Body of pancreas (tissue), 4 donors: ENCODE measurements around the gene ARFRP1. TPM values are rescaled to one million over a fixed set of nuclear protein-coding genes. Genes with fewer than 3 reads are reported as not detected.
A peak's percentile ranks its signal among the peaks of the same experiment; 100 is the strongest.

Source experiments
- ATAC-seq: fragments of 150-250 bp; one replicate; pipeline ENCODE4 v1.9.1; 2016
- DNase-seq, 4 donors: peaks; one replicate each; pipeline ENCODE4 v3.0.0-alpha.2; 2019
- H3K27ac ChIP-seq, 4 donors: fragments of 200-600 bp; sonication (generic); 1 replicate in 3 of 4; 2 replicates in 1 of 4; pipeline versions ENCODE4 v1.5.1 to v1.6.1; 2016 to 2019; ENCODE audit warnings: mild to moderate bottlenecking in 1 of 4, mixed read lengths in 1 of 4, moderate library complexity in 1 of 4
- H3K27me3 ChIP-seq, 2 donors: fragments of 200-600 bp; sonication (generic); one replicate each; pipeline ENCODE4 v1.6.0; 2016; ENCODE audit warnings: mild to moderate bottlenecking in 1 of 2
- H3K36me3 ChIP-seq, 2 donors: fragments of 200-600 bp; sonication (generic); replicated peaks in 1 of 2; 2 replicates each; pipeline ENCODE4 v1.5.1; 2016; ENCODE audit warnings: low read depth in 2 of 2; ENCODE audit not compliant: insufficient read depth in 1 of 2
- H3K4me1 ChIP-seq: fragments of 200-600 bp; sonication (generic); one replicate; pipeline ENCODE4 v1.6.0; 2016
- H3K4me3 ChIP-seq, 2 donors: fragments of 200-600 bp; sonication (generic); 1 replicate in 1 of 2; 2 replicates in 1 of 2; pipeline ENCODE4 v1.5.1; 2016 to 2019
- H3K9me3 ChIP-seq, 3 donors: fragments of 200-600 bp; sonication (generic); 1 replicate in 2 of 3; 2 replicates in 1 of 3; pipeline ENCODE4 v1.5.1; 2016
- CTCF ChIP-seq, 7 experiments: fragments of 450-650 bp in 4 of 7; fragments of 200-600 bp in 3 of 7; sonication (generic) in 3 of 7; IDR thresholded peaks; one replicate each; pipeline ENCODE4 v1.5.1; 2016 to 2019; ENCODE audit warnings: antibody characterized with exemption in 7 of 7
- POLR2A ChIP-seq, 3 donors: fragments of 450-650 bp; IDR thresholded peaks; one replicate each; pipeline ENCODE4 v1.6.1; 2016; ENCODE audit warnings: antibody characterized with exemption in 3 of 3, mild to moderate bottlenecking in 2 of 3
- WGBS, 2 donors: methylation state at CpG; one replicate each; pipeline ENCODE4 v1.1.5; 2017; 5-methylcytosine and 5-hydroxymethylcytosine counted together
- intact Hi-C: fragments of 100-400 bp; cut with DNase I; formaldehyde crosslinking; loops from one replicate; pipeline ENCODE4 v1.15.1; 2023
- total RNA-seq, 2 donors: library from RNA; depleted of rRNA; stranded (reverse); fragments of >200 nt; gene quantifications; one replicate each; pipeline ENCODE4 v1.1.0, GENCODE V29; 2016

The ARFRP1 gene
- total RNA-seq, 2 donors from 2014 or later = 22.6 to 23.4 TPM

- intact Hi-C loops = loop anchor here (10.0 kb wide), 1 partner anchor 75 kb away; the partner anchor contains the start of genes LIME1 and SLC2A4RG
- H3K4me1 ChIP-seq = peaks cover 24% of the 10 kb centered on the region
- H3K27ac ChIP-seq = no peak overlapping the region
- DNase-seq = no peak
- ATAC-seq = no peak
- no peaks in the 10 kb centered on the region for H3K9me3 ChIP-seq
- H3K27me3 ChIP-seq = no peaks in the 10 kb centered on the region
- TF ChIP-seq POLR2A (IDR thresholded peaks at IDR 0.05) (no peak), CTCF (IDR thresholded peaks at IDR 0.05) (no peak)
- no peak overlapping the region for H3K4me3 ChIP-seq
- H3K36me3 ChIP-seq = peaks cover 0 to 1% of the 10 kb centered on the region in 2 donors
- WGBS, 2 donors = 40 to 63% methylated on average over 11 to 13 of the region's 13 CpGs
Measured at GRCh38 chr20:63659370-63659769, 48.4 kb downstream of the ARFRP1 start.

- 0 to 2% methylated on average over 16 to 25 of the region's 25 CpGs for WGBS, 2 donors
- peaks cover 0 to 1% of the 10 kb centered on the region in 2 donors for H3K36me3 ChIP-seq
- ATAC-seq = no peak
- H3K9me3 ChIP-seq = no peaks in the 10 kb centered on the region
- intact Hi-C loops = loop anchor here (10.0 kb wide), 1 partner anchor 76 kb away; the partner anchor contains the start of genes LIME1 and SLC2A4RG
- TF ChIP-seq CTCF (IDR thresholded peaks at IDR 0.05) (no peak), POLR2A (IDR thresholded peaks at IDR 0.05) (no peak)
- peaks cover 27% of the 10 kb centered on the region for H3K4me1 ChIP-seq
- H3K27me3 ChIP-seq = no peaks in the 10 kb centered on the region
- peak overlapping the region; percentile 39 to 70 for H3K4me3 ChIP-seq
- DNase-seq = peak in 2 of 4 donors; percentile 24 to 34
- H3K27ac ChIP-seq = peak overlapping the region; percentile 65 to 86 (median 75)
Measured at GRCh38 chr20:63658749-63659187, 49.0 kb downstream of the ARFRP1 start.

- Histone ChIP-seq H3K36me3 (peaks cover 0 to 1% of the 10 kb centered on the region in 2 donors), H3K4me3 (peak within 1 kb of the TSS; percentile 39 to 70), H3K4me1 (peaks cover 31% of the 10 kb centered on the region), H3K27ac (peak within 1 kb of the TSS; percentile 65 to 86 (median 75)), H3K9me3 (no peaks in the 10 kb centered on the region), H3K27me3 (no peaks in the 10 kb centered on the region)
- peak in 2 of 3 donors; percentile 56 to 57 for TF ChIP-seq POLR2A (IDR thresholded peaks at IDR 0.05)
- peak in 3 of 7 experiments; percentile 27 to 40 (median 35) for TF ChIP-seq CTCF (IDR thresholded peaks at IDR 0.05)
- peak; percentile 87 to 91 (median 90) for DNase-seq
- intact Hi-C loops = loop anchor here (10.0 kb wide), 1 partner anchor 77 kb away; the partner anchor contains the start of genes LIME1 and SLC2A4RG
- ATAC-seq = peak; percentile 93
- 0 to 4% methylated on average over 5 to 62 of the region's 73 CpGs for WGBS, 2 donors
Measured at GRCh38 chr20:63657937-63658748, 49.6 kb downstream of the ARFRP1 start, which contains the start of gene RTEL1. Gene RTEL1 (plus strand): TSS chr20:63658312. CDS start chr20:63659403, 1,091 bp downstream.

- peaks cover 35% of the 10 kb centered on the region for H3K4me1 ChIP-seq
- DNase-seq (no peak), ATAC-seq (no peak)
- intact Hi-C loops = loop anchor here (10.0 kb wide), 1 partner anchor 77 kb away; the partner anchor contains the start of genes LIME1 and SLC2A4RG
- H3K27me3 ChIP-seq = no peaks in the 10 kb centered on the region
- H3K36me3 ChIP-seq = peaks cover 0 to 1% of the 10 kb centered on the region in 2 donors
- H3K4me3 ChIP-seq = peak overlapping the region in 1 of 2 donors; percentile 70
- WGBS, 2 donors = 43 to 62% methylated on average over 8 to 31 of the region's 31 CpGs
- no peaks in the 10 kb centered on the region for H3K9me3 ChIP-seq
- peak overlapping the region in 3 of 4 donors; percentile 65 to 86 (median 82) for H3K27ac ChIP-seq
- TF ChIP-seq POLR2A (IDR thresholded peaks at IDR 0.05) (no peak), CTCF (IDR thresholded peaks at IDR 0.05) (no peak)
Measured at GRCh38 chr20:63657260-63657936, 50.4 kb downstream of the ARFRP1 start.
